ENCODE data around the gene OTUD7B.

OTUD7B gene

DNA sequence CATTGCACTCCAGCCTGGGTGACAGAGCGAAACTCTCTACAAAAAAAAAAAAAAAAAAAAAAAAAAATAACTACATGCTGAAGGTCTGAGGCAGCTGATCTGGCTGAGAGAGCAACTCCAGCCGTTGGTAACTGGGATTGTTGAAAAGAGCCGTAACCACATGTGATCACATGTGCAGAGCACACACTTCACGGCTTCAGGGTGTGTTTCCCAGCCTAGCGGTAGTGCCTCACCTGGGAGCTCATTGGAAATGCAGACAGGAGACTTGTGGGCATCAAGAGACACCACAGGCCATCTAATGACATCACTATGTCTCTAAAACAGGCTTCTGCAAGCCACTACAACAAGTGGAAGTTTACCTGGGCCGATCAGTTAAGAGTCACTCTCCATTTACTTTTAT is 11.8 kb upstream of the OTUD7B start:
- H3K27ac ChIP-seq (ENCODE audit: low read depth, low read length, poor library complexity, severe bottlenecking), result no peak overlapping the region
- H4K20me1 ChIP-seq (ENCODE audit: insufficient read depth, low read length), result no peaks in the 10 kb centered on the region
- H3K36me3 ChIP-seq (ENCODE audit: insufficient read depth, low read length), result no peaks in the 10 kb centered on the region
- H3K27me3 ChIP-seq (ENCODE audit: insufficient read depth, low read length), result no peaks in the 10 kb centered on the region; the same call in 1 of the 2 replicates
- H3K79me2 ChIP-seq (ENCODE audit: insufficient read depth, low read length), result no peaks in the 10 kb centered on the region
- no peak for TF ChIP-seq EZH2 (IDR thresholded peaks at IDR 0.05; ENCODE audit: borderline replicate concordance, low read length)
- TF ChIP-seq, protein P1, sequence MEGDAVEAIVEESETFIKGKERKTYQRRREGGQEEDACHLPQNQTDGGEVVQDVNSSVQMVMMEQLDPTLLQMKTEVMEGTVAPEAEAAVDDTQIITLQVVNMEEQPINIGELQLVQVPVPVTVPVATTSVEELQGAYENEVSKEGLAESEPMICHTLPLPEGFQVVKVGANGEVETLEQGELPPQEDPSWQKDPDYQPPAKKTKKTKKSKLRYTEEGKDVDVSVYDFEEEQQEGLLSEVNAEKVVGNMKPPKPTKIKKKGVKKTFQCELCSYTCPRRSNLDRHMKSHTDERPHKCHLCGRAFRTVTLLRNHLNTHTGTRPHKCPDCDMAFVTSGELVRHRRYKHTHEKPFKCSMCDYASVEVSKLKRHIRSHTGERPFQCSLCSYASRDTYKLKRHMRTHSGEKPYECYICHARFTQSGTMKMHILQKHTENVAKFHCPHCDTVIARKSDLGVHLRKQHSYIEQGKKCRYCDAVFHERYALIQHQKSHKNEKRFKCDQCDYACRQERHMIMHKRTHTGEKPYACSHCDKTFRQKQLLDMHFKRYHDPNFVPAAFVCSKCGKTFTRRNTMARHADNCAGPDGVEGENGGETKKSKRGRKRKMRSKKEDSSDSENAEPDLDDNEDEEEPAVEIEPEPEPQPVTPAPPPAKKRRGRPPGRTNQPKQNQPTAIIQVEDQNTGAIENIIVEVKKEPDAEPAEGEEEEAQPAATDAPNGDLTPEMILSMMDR (IDR thresholded peaks at IDR 0.05; ENCODE audit: low read length), result no peak
- no peak overlapping the region for H3K4me3 ChIP-seq (ENCODE audit: low read depth, low read length, poor library complexity, severe bottlenecking)
- no peak overlapping the region for H3K9ac ChIP-seq (ENCODE audit: low read length)
- H3K4me1 ChIP-seq (ENCODE audit: insufficient read depth, low read length, severe bottlenecking), result no peaks in the 10 kb centered on the region
- no peak overlapping the region for H2AFZ ChIP-seq (ENCODE audit: low read length)
- no peaks in the 10 kb centered on the region for H3F3A ChIP-seq (ENCODE audit: insufficient read depth, low read length)
- no peak overlapping the region for H3K4me2 ChIP-seq (ENCODE audit: low read length)
- no peaks in the 10 kb centered on the region for H3K9me2 ChIP-seq (ENCODE audit: low read depth, low read length)
- H3K9me3 ChIP-seq (ENCODE audit: low read length), result no peaks in the 10 kb centered on the region

DNA sequence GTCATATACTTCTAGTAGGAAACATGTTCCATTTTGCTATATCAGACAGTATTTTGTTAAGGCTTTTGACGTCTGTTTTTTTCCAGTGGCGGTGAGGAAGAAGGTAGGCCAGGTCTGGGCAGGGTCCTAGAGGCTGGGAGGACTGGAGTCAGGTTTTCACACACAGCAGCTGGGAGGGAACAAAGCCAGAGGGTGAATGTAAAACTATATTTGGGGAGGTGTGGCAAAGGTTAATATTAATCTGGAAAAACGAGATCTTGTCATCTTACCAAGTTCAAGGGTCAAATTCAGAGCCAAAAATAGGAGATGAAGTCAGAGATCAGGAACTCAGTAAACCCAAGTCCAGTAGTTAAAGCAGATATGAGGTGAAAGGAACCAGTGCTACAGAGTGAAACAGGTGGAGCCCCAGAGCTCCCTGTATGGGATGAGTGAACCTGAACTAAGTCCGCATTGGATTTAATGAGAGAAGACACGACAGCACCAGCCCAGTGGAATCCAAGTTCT is 10.7 kb upstream of the OTUD7B start:
- Histone ChIP-seq H3K79me2 (ENCODE audit: insufficient read depth, low read length) (no peaks in the 10 kb centered on the region), H3K4me1 (ENCODE audit: insufficient read depth, low read length, severe bottlenecking) (no peaks in the 10 kb centered on the region), H3F3A (ENCODE audit: insufficient read depth, low read length) (no peaks in the 10 kb centered on the region), H3K9me3 (ENCODE audit: low read length) (no peaks in the 10 kb centered on the region), H4K20me1 (ENCODE audit: insufficient read depth, low read length) (no peaks in the 10 kb centered on the region), H3K9ac (ENCODE audit: low read length) (no peak overlapping the region), H3K36me3 (ENCODE audit: insufficient read depth, low read length) (no peaks in the 10 kb centered on the region), H2AFZ (ENCODE audit: low read length) (no peak overlapping the region), H3K27ac (ENCODE audit: low read depth, low read length, poor library complexity, severe bottlenecking) (no peak overlapping the region), H3K4me3 (ENCODE audit: low read depth, low read length, poor library complexity, severe bottlenecking) (no peak overlapping the region), H3K9me2 (ENCODE audit: low read depth, low read length) (no peaks in the 10 kb centered on the region), H3K27me3 (ENCODE audit: insufficient read depth, low read length) (no peaks in the 10 kb centered on the region; the same call in 1 of the 2 replicates), H3K4me2 (ENCODE audit: low read length) (no peak overlapping the region)
- TF ChIP-seq, protein P1 (IDR thresholded peaks at IDR 0.05; ENCODE audit: low read length), result no peak
- no peak for TF ChIP-seq EZH2 (IDR thresholded peaks at IDR 0.05; ENCODE audit: borderline replicate concordance, low read length)

DNA sequence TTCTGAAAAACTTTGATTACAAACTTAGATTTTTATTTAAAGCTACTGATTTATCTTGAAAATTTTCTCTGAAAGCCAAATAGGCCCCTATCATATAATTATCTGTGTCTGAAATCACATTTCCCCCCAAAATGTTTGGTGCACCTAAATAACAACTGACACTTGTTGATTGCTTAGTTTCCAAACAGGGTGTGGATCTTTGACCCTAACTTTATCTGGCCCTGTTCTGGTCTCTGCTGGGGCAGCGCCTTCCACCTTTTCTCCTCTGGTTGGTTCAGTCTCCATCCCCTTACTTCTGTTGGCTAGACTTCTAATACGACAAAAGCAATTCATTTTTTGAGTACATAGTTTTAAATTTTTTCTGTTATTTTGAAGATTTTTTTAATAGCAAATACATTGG is 10.2 kb upstream of the OTUD7B start:
- H3K27ac ChIP-seq (ENCODE audit: low read depth, low read length, poor library complexity, severe bottlenecking), result no peak overlapping the region
- H3K9me3 ChIP-seq (ENCODE audit: low read length), result no peaks in the 10 kb centered on the region

More for the DNA sequence above, 10.2 kb upstream of the OTUD7B start:
- Histone ChIP-seq H4K20me1 (ENCODE audit: insufficient read depth, low read length) (no peaks in the 10 kb centered on the region), H3F3A (ENCODE audit: insufficient read depth, low read length) (no peaks in the 10 kb centered on the region), H3K79me2 (ENCODE audit: insufficient read depth, low read length) (no peaks in the 10 kb centered on the region), H3K36me3 (ENCODE audit: insufficient read depth, low read length) (no peaks in the 10 kb centered on the region), H2AFZ (ENCODE audit: low read length) (no peak overlapping the region), H3K4me3 (ENCODE audit: low read depth, low read length, poor library complexity, severe bottlenecking) (no peak overlapping the region), H3K9ac (ENCODE audit: low read length) (no peak overlapping the region), H3K9me2 (ENCODE audit: low read depth, low read length) (no peaks in the 10 kb centered on the region), H3K4me1 (ENCODE audit: insufficient read depth, low read length, severe bottlenecking) (no peaks in the 10 kb centered on the region), H3K4me2 (ENCODE audit: low read length) (no peak overlapping the region), H3K27me3 (ENCODE audit: insufficient read depth, low read length) (no peaks in the 10 kb centered on the region; the same call in 1 of the 2 replicates)
- TF ChIP-seq, protein P1 (IDR thresholded peaks at IDR 0.05; ENCODE audit: low read length), result no peak
- TF ChIP-seq EZH2 (IDR thresholded peaks at IDR 0.05; ENCODE audit: borderline replicate concordance, low read length), result no peak
